GM18907 (cell line): Measurements from ENCODE around the gene SNHG17.
A peak's percentile ranks its signal among the peaks of the same experiment; 100 is the strongest.
"Not testable (repeated sequence)": the region's sequence is repeated elsewhere in the genome, so short reads cannot be mapped to it uniquely, and the experiment has no call there.

ENCODE experiments used
- ATAC-seq: cut with Tn5 transposase; IDR thresholded peaks from one replicate; pipeline ENCODE4 v1.9.1; 2021; ENCODE audit warnings: mild to moderate bottlenecking, moderate library complexity; ENCODE audit not compliant: unreplicated experiment

SNHG17 gene

DNA sequence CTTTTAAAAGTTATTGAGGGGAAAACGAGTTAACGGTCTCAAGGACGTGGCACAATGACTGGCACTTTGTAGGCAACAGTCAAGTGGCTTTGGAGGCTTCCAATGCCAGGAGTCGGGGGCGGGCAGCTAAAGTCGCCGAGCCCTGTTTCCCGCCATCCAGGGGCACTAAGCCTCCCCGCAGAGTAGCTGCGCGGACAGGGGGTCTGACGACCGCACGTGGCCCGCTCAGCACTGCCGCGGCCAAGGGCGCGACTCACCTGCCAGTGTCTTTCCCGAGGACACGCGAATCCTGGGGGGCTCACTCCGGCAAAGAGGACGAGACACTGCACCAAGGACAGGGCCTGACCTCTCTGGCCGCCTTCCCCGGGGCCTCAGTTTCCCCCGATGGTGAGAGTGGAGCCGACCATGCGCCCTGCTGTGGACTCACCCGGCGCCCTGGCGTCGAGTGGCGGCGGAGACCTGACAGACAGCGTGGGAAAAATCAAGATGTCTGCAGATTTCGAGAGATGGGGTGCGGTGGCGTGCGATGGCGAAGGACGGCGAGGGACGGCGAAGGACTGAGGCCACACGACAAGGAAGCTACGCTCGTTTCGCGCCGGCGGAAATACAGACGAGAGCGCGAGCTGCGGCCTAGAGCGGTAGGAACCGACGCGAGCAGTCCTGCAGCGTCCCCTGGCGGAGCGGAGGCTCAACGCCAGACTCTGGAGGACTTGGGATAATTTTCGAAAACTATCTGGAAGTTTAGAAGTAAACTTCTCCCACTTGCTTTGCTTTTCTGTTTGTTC is at the start of gene SNHG17:
TSS of gene SNHG17 (minus strand) at position 559 of the 785 bp plus-strand sequence.
- ATAC-seq = peak; percentile 75

DNA sequence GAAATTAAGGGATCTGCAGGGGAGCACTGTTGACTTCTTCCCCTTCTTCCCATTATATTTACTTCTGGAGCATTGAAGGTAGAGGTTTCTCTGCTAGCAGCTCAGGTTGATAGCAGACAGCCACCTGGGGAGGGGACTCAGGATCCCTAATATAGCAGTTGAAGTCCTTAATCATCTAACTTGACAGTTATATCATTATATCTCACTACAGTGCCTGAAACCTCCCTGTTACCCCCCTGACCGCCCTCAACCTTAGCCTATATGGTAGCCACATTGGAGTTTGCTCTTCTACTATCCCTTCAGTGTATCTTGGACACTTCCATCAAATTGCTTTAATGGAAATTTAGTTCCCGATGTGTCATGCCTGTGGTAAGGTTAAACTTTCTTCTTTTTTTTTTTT is 44.5 kb upstream of the SNHG17 start:
- ATAC-seq = no peak

DNA sequence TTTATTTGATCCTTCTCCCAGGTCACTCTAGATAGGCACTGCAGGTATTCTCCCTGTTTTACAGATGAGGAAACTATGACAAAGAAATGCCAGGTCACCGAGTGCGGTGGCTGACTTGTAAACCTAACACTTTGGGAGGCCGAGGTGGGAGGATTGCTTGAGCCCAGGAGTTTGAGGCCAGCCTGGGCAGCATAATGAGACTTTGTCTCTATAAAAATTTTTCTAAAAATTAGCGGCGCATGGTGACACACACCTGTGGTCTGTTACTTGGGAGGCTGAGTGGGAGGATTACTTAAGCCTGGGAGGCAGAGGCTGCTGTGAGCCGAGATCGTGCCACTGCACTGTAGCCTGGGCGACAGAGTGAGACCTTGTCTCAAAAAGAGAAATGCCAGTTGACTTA is 42.6 kb upstream of the SNHG17 start:
- no peak for ATAC-seq

DNA sequence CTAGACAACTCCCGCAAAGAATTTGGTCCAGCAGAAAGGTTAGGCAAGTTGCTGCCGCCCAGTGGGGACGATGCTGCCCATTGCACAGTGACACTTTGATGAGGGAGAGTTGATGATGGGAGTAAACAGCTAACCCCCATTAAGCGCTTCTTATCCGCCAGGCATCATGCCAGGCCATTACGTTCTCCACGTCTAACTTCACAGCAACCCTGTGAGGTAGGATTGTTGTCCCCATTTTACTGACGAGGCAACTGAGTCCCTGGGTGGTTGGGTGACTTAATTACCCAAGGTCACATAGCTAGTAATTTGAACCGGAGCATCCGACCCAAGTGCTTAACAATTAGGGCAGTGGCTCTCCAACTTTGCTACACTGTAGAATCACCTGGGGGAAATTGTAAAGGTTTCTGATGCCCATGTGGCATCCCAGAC is 38.3 kb upstream of the SNHG17 start:
- ATAC-seq = no peak

DNA sequence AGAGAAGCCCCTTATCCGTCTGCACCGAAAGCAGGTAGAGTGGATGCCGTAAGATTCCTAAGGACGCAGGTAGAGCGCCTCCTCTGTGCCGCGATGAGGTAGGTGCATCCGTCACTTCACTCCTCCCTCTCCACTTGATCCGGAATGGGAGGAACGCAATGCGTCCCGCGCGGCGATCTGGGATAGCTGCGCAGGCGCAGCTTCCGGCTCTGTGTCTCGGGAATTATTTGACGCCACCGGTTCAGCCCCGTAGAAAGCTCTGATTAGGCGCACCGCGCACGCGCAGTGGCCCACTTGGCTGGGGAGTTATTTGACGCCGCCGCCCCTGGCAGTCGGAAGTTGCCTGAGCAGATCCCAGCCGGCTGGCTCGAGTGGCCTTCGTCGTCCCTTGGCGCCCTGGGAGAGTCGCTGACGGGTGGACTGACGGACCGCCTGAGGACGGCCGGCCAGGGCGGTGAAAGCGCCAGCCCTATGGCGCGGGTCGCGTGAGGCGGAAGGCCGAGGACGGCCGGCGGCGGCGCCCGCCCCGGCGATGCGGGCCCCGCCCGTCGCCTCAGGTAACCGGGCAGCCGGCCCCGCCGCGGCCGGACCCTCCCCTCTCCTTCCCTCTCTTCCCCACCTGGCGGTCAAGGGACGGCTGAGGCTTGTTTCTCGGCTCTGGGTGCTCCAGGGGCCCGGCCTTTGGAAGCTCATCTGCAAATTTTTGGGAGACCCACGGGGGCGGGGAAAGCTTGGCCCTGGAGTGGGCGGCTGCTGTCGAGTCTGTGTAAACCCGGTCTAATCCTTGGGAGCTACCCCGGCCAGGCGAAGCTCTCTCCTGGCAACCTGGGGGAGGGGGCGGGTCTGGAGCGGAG is 37.6 kb upstream of the SNHG17 start, which contains the start of gene RALGAPB:
TSS of gene RALGAPB (plus strand) at position 331 of the 854 bp plus-strand sequence. CDS start 15,590 bp downstream, outside the sequence.
- ATAC-seq = peak; percentile 95

DNA sequence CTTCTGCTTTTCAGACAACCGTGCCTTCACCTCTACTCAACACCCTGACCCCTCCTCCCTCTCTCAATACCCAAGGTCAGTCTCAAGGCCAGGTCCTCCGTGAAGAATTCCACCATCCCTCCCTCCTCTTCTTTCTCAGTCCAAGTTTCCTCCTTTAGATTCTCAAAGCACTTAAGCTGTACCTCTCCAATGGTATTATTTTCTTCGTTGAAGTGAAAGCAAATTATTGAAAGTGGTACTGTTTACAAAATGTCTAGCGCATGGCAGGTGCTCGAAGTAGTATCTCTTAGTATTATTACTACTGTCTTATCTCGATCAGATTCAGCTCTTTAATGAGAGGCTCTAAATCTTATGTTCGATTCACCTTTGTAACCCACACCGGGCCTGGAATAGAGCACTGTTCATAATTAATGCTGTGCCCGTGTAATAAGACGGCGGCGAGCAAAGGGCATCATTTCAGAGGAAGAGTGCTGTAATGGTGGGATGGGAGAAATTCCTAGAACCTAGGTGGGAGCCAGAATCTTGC is 36.9 kb upstream of the SNHG17 start:
- peak; percentile 3 for ATAC-seq

DNA sequence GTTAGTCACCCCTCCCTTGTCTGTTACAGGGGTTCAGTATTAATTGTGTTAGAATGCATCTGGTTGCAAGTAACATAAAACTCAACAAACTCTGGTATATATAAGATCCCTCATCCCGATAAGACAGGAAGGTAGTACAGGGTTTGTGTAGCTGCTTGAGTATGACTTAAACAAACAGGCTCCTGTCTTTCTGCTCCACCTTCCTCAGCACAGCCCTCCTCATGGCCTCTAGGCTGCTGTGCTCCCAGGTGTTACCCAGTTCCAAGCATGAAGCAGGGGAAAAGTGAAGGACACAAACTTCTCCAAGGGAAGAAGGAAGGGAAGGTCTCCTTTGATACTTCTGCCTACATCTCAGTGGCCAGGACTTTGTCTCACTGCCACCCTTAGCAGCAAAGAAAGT is 36.1 kb upstream of the SNHG17 start:
- ATAC-seq = no peak

DNA sequence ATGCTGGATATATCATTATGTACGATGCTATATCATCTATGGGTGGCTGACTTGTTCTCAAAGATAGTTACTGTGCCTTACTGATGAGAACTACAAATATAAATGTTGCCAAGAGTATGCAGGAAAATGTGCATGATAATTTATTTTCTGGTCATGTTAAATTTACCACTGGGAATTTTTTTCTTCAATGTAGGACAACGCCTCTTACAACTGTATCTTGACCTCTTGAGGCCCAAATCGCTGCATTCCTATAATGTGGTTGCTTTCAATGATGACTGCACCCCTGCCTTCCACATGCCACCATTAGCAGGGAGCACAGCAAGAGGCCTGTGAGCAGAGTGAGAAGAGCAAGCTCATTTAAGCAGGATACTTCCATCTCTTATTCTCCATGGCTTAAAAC is 31.9 kb upstream of the SNHG17 start:
- ATAC-seq = no peak

DNA sequence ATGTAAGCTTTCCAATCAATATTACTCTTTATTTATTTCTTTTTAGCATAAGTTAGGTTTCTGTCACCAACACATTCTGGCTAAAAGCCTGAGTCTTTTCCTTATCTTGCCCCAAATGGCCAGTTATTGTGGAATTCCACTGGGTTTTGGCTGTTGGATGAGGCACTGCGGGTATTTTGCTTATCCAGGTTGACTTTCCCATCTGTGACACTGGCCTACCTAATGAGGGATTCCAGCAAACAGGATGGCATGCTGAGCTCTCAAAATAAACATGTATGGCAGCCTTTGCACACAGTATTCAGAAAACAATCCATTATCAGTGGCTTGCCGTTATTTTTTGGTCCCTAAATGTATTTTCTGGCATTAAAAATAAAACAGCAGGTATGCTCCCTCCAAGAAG is 31.0 kb upstream of the SNHG17 start:
- ATAC-seq = no peak

DNA sequence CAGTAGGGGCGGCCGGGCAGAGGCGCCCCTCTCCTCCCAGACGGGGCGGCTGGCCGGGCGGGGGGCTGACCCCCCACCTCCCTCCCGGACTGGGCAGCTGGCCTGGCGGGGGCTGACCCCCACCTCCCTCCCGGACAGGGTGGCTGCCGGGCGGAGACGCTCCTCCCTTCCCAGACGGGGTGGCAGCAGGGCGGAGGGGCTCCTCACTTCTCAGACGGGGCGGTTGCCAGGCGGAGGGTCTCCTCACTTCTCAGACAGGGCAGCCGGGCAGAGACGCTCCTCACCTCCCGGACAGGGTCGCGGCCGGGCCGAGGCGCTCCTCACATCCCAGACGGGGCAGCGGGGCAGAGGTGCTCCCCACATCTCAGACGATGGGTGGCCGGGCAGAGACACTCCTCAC is 26.4 kb upstream of the SNHG17 start:
- ATAC-seq = not testable (repeated sequence)

DNA sequence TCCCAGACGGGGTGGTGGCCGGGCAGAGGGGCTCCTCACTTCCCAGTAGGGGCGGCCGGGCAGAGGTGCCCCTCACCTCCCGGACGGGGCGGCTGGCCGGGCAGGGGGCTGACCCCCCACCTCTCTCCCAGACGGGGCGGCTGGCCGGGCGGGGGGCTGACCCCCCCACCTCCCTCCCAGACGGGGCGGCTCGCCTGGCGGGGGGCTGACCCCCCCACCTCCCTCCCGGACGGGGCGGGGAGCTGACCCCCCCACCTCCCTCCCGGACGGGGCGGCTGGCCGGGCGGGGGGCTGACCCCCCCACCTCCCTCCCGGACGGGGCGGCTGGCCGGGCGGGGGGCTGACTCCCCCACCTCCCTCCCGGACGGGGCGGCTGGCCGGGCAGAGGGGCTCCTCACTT is 26.0 kb upstream of the SNHG17 start:
- ATAC-seq = not testable (repeated sequence)

DNA sequence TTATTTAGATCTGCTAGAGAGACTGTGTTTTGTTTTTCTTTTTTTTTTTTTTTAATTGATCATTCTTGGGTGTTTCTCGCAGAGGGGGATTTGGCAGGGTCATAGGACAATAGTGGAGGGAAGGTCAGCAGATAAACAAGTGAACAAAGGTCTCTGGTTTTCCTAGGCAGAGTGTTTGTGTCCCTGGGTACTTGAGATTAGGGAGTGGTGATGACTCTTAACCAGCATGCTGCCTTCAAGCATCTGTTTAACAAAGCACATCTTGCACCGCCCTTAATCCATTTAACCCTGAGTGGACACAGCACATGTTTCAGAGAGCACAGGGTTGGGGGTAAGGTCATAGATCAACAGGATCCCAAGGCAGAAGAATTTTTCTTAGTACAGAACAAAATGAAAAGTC is 25.5 kb upstream of the SNHG17 start:
- ATAC-seq = not testable (repeated sequence)

DNA sequence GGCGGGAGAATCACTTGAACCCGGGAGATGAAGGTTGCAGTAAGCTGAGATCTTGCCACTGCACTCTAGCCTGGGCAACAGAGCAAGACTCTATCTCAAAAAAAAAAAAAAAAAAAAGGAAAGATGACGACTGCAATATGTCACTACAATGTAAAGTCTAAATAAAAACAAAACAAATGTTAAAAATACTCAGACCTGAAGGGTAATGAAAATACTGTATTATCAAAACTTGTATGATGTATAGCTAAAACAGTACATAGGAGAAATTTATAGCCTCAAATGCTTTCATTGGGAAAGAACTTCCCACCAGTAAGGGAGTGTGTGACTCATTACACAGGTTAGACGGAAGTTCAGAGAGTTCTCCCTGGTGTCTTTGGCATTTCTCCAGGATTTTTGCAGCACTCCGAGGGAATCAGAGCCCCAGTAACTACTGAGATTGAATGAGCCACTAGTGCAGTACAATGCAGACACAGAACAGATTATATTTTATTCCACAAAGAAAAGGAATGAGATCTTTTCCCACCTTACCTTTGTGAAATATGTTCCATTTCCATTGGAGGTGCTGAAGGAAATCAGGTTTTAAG is 25.0 kb upstream of the SNHG17 start:
- no peak for ATAC-seq

DNA sequence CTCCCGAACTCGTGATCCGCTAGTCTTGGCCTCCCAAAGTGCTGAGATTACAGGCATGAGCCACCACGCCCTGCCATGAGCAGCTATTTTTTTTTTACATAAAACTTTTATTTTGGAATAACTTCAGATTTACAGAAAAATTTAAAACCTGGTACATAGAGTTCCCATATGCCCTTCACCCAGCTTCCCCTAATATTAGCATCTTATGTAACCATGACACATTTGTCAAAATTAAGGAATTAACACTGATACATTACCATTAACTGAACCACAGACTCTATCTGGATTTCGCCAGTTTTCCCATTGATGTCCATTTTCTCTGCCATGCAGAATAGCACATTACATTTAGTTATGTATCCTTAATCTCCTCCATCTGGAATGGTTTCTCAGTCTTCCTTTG is 23.2 kb upstream of the SNHG17 start:
- ATAC-seq = no peak

DNA sequence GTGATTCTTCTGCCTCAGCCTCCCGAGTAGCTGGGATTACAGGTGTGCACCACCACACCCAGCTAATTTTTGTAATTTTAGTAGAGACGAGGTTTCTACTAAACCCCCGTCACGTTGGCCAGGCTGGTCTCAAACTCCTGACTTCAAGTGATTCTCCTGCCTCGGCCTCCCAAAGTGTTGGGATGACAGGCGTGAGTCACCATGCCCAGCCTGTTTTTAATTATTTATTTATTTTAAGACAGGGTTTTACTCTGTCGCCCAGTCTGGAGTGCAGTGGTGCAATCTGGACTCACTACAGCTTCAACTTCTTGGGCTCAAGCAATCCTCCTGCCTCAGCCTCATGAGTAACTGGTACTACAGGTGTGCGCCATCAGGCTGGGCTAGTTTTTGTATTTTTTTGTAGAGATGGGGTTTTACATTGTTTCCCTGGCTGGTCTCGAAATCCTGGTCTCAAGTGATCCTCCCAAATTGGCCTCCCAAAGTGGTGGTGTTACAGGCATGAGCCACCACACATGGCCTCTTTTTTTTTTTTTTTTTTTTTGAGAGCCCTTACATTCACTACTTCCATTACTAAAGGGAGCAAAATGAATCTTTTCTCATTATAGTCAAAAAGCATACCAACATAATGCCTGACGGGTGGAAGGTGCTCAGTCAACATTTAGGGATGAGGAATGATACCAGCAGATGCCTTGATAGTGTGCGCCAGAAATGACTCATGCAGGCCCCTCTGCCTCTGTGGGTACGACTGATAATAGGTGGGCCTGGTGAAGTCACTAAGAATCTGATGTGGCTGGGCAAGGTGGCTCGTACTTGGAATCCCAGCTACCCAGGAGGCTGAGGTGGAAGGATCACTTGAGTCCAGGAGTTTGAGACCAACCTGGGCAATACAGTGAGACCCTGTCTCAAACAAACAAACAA is 19.7 kb upstream of the SNHG17 start:
- no peak for ATAC-seq

DNA sequence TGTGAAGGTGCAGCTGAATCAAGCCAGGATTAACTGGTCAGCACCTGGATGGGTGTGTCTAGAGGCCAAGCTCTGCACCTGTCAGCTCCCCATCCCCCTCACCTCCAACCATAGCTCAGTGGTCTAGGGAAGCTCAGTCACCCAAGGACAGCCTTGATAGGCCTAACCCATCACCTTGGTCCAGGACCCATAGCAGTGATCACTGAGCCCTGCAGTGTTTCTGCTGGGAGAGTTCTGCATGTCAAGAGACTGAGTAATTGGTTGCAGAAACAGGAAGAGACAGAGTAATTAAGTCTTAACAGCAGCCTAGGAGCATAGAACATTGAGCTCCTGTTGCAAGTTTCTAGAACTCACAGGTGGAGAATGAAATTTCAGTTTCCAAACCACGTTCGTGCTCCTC is 18.8 kb upstream of the SNHG17 start:
- ATAC-seq = peak; percentile 42

DNA sequence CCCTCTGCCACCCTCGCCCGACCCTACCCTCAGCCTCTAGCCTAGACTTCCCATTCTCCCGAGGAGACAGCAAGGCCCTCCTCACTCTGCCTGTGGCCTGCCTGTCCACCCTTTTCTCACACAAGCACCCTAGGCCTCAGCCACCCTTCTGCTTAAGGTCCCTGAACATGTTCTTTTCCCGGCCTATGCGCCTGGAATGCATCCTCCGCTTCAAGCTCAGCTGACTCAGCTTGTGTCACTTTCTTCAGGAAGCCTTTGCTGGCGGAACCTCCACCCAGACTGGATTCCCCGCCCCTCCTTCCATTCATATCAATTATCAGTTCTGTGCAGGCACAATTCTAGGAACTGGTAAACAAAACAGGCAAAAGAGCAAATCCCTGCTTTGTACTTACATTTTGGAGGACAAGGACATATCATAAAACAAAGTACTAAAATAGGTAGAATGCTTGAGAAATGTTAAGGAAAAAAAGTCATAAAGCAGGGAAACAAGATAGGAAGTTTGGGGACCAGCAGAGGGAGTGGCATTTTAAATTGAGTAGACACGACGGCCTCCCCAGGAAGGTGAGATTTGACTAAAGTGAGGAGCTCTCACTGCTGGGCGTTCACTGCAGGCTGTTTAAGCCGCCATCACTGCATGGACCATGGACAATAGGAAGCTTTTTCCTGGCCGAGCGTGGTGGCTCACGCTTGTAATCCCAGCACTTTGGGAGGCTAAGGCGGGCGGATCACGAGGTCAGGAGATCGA is 17.9 kb upstream of the SNHG17 start:
- no peak for ATAC-seq

DNA sequence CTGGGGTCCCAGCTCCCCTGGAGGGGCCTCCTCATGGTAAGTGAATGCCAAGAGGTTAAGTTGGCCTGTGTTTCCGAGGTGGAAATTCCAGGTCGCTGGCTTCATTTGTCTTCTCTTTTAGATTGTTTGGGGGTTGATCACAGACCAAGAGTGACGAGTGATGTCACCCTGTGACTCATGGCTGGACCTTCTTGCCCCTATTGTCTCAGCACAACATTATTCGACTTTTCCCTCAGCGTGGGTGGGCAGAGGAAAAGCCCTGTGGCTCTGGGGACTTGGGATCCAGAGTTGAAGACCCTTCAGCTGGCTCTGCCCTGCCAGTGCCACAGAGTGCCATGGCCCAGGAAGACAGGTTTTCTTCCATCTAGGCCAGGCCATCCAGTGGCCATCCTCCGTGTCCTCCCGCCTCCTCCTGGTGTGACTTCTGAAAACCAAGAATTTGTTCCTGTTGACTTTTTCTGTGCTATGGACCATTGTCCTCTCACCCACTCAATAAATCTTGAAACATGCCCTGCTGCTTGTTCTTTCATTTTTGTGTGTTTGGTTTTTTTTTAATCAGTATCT is 15.4 kb upstream of the SNHG17 start:
- ATAC-seq = no peak

DNA sequence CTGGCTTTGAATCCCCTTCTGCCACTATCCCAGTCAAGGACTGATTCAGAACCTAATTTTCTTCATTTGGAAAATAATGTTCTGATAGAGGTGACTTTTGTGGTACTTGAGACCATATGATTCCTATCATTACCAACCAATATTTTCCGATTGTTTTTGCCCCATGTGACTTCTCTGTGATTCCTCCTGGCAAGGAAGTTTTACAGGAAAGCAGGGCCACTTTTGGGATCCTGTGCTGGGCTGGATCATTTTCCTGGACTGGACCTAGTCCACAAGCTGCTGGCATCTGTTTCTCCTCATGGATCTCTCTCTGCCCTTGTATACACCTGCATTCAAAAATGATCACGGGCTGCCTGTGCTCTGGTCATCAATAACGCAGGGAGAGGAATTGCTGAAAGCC is 13.9 kb upstream of the SNHG17 start:
- no peak for ATAC-seq
